GM10266 (cell line): ENCODE data around the gene SMIM28.

ENCODE experiments used
- DNase-seq: peaks from one replicate; pipeline ENCODE4 v3.0.0; 2012; ENCODE audit errors: extremely low spot score
- TF ChIP-seq, protein P1 (sequence below): IDR thresholded peaks from 2 replicates; pipeline ENCODE4 v1.5.1; 2012; ENCODE audit warnings: mild to moderate bottlenecking, low read depth; ENCODE audit not compliant: control insufficient read depth, insufficient read depth; ENCODE audit errors: missing control alignments

Gene SMIM28

DNA sequence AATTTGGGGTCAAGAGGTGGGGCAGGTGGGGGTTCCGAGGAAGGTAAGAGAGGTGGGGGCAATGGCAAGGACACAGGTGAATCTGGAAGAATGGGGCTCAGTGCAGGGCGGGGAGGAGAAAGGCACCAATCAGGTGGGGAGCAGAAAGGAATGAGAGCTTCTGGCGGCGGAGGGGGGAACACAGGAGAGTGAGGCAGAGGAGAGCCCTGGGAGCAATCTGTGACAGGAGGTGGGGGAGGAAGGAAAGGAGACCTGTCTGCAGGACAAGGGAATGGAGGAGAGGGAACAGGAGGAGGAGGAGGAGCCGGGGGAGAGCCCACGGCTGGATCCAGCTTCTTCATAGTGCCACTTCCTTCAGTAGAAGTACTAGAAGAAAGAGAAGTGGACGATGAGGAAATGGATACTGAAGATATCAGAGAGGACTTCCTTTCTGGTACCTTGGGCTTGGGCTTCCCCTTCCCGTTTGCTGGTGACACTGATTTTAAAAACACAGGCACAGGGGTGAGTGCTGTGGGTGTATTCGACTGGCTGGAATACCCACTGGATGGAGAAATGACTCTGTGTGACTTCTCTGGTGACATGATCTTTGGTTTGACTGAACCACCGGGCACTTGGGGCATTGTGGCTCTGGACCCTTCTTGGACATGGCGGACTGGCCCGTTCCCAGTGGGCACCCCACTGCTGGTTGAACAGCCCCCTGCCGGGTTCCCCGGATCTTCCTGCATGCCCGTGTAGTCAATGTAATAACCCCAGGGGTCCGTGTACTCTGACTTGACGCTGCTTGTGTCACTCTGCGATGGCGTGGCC, 53.8 kb downstream of the SMIM28 start:
- TF ChIP-seq, protein P1, sequence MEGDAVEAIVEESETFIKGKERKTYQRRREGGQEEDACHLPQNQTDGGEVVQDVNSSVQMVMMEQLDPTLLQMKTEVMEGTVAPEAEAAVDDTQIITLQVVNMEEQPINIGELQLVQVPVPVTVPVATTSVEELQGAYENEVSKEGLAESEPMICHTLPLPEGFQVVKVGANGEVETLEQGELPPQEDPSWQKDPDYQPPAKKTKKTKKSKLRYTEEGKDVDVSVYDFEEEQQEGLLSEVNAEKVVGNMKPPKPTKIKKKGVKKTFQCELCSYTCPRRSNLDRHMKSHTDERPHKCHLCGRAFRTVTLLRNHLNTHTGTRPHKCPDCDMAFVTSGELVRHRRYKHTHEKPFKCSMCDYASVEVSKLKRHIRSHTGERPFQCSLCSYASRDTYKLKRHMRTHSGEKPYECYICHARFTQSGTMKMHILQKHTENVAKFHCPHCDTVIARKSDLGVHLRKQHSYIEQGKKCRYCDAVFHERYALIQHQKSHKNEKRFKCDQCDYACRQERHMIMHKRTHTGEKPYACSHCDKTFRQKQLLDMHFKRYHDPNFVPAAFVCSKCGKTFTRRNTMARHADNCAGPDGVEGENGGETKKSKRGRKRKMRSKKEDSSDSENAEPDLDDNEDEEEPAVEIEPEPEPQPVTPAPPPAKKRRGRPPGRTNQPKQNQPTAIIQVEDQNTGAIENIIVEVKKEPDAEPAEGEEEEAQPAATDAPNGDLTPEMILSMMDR = no peak
- no peak for DNase-seq

DNA sequence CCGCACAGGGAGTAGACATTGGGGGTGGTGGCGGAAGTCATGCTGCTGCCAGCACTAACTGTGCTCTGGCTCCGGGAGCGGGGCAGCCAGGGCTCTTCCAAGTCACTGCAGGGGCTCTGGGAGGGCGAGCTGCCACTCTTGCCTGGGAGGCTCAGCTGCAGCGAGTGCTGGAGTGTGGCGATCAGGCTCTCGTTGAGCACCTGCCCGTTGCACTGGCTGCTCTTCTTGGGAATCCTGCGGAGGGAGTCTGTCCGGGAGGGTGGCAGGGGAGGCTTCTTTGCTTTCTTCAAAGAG, 54.3 kb downstream of the SMIM28 start:
- DNase-seq = no peak
- TF ChIP-seq, protein P1 = no peak
